Hair follicle dermal papilla cell (primary cell): Measurements from ENCODE around the gene ADGRG2. TPM values are rescaled to one million over a fixed set of nuclear protein-coding genes. Genes with fewer than 3 reads are reported as not detected.

ENCODE experiments used
- total RNA-seq: library from RNA; depleted of rRNA; stranded (reverse); fragments of >200 nt; gene quantifications from 2 replicates; pipeline ENCODE4 v1.2.3, GENCODE V29; 2012

ADGRG2 gene
- total RNA-seq: 0.16 and 0.36 TPM in 2 replicates

GRCh38 chrX:19121898-19122640, at the start of gene ADGRG2:
Gene ADGRG2, minus strand, starts transcription at chrX:19122468. Its CDS starts 53,634 bp downstream, at chrX:19068834.

DNA sequence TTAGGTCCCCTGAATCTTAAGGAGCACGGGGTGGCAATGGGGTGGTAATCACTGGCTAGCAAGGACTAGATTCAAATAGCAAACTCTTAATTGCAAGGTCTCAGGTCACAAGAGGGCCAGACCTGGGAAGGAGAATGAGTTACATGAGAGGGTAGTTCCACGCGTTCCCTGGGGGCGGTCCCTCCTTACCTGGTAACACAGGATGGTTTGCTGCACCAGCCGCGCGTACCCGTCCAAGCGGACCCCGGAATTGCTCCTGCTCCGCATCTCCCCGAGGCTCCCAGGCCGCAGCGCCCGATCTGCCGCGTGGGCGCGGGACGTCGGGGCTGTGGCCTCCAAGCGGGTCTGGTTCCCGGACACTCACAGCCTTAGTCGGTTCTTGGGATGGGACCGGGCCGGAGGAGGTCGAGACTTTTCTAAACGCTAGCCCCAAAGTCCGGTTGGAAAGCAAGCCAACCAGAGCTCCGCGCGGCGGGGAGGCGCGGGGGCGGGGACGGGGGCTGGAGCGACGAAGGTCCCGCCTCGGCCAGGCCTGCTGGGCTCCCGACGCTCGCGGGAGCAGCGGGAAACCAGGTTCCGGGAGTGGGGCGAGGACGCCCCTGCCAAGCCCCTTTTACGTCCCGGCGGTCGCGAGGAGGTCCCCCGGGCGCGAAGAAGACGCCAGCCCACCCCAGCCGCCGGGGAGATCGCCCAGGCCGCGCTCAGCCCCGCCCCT, 138.4 kb downstream of the ADGRG2 start, which contains the start of gene PHKA2:
Gene PHKA2 (minus strand): TSS at position 449 of the 715 bp plus-strand sequence. CDS start 182 bp downstream, at position 267.

Other genes starting within 250 kb of the ADGRG2 start
- gene PHKA2, start 138.4 kb downstream of the ADGRG2 start, total RNA-seq: 10.2 and 11.5 TPM in 2 replicates
- gene PDHA1, start 221.5 kb upstream of the ADGRG2 start, total RNA-seq: 34.4 and 37.4 TPM in 2 replicates